H1 (cell line): ENCODE results near the gene FMNL1. TPM values are rescaled to one million over a fixed set of nuclear protein-coding genes. Genes with fewer than 3 reads are reported as not detected.
A peak's percentile ranks its signal among the peaks of the same experiment; 100 is the strongest.

ENCODE experiments used
- CTCF ChIA-PET: fragments of 300-600 bp; sonication (Branson Sonifier 250); formaldehyde crosslinking; loops from one replicate; lab custom pipeline; 2021; ENCODE audit not compliant: partially characterized antibody; lab: Charles Lee
- POLR2A ChIA-PET: fragments of 300-600 bp; sonication (Branson Sonifier 250); formaldehyde crosslinking; loops from one replicate; lab custom pipeline; 2021; ENCODE audit warnings: inconsistent platforms; ENCODE audit not compliant: partially characterized antibody; lab: Charles Lee
- DNase-seq, 2 experiments: peaks; one replicate each; pipeline versions ENCODE4 v3.0.0 to v3.0.0-alpha.2; 2010 to 2022; ENCODE audit warnings: low spot score in 2 of 2, low read depth in 1 of 2, mixed read lengths in 1 of 2
- FAIRE-seq: peaks from 2 replicates; lab custom pipeline; 2011; peaks lifted over from hg19 to GRCh38; lab: Jason Lieb, UNC
- H2AFZ ChIP-seq: 2 replicates; pipeline ENCODE4 v1.8.1; 2012; ENCODE audit warnings: low read length, inconsistent platforms
- H2AK5ac ChIP-seq: 2 replicates; pipeline ENCODE4 v1.6.1; 2013; ENCODE audit warnings: low read depth, low read length
- H2BK120ac ChIP-seq: replicated peaks from 2 replicates; pipeline ENCODE3; 2013; ENCODE audit warnings: low read depth, low read length, inconsistent platforms
- H2BK12ac ChIP-seq: 2 replicates; pipeline ENCODE4 v1.6.1; 2013; ENCODE audit warnings: low read depth, low read length
- H2BK15ac ChIP-seq: 2 replicates; pipeline ENCODE4 v1.6.1; 2013; ENCODE audit warnings: low read length
- H2BK20ac ChIP-seq: 2 replicates; pipeline ENCODE4 v1.6.1; 2013; ENCODE audit warnings: low read length
- H2BK5ac ChIP-seq: 2 replicates; pipeline ENCODE4 v1.6.1; 2013; ENCODE audit warnings: low read depth, low read length
- H3K14ac ChIP-seq: 2 replicates; pipeline ENCODE4 v1.6.1; 2013; ENCODE audit warnings: inconsistent platforms; ENCODE audit not compliant: insufficient read length
- H3K18ac ChIP-seq: 2 replicates; pipeline ENCODE4 v1.6.1; 2013; ENCODE audit warnings: low read length; ENCODE audit errors: extremely low read depth
- H3K23ac ChIP-seq: 2 replicates; pipeline ENCODE4 v1.6.1; 2013; ENCODE audit warnings: inconsistent platforms; ENCODE audit not compliant: insufficient read length
- H3K23me2 ChIP-seq: 2 replicates; pipeline ENCODE4 v1.6.1; 2013; ENCODE audit warnings: low read depth, low read length
- H3K27ac ChIP-seq: 2 replicates; pipeline ENCODE4 v1.6.1; 2011; ENCODE audit warnings: low read depth, low read length, inconsistent platforms
- H3K27me3 ChIP-seq, 4 experiments: replicated peaks in 1 of 4; 1 replicate in 1 of 4; 2 replicates in 3 of 4; pipeline versions ENCODE4 v1.6.1 to v1.8.1; 2011 to 2013; ENCODE audit warnings: low read length in 3 of 4, mild to moderate bottlenecking in 3 of 4, inconsistent platforms in 2 of 4, mixed read lengths in 2 of 4, moderate library complexity in 1 of 4; ENCODE audit not compliant: control insufficient read depth in 3 of 4, insufficient read depth in 3 of 4; ENCODE audit errors: extremely low read depth in 1 of 4
- H3K36me3 ChIP-seq, 4 experiments: 2 replicates each; pipeline versions ENCODE4 v1.6.1 to v1.8.1; 2011 to 2013; ENCODE audit warnings: mild to moderate bottlenecking in 4 of 4, low read length in 3 of 4, moderate library complexity in 2 of 4, control low read depth in 1 of 4, inconsistent platforms in 1 of 4; ENCODE audit not compliant: insufficient read depth in 4 of 4, control insufficient read depth in 2 of 4
- H3K4ac ChIP-seq: replicated peaks from 2 replicates; pipeline ENCODE3; 2013; ENCODE audit warnings: low read length, low read depth, mixed read lengths, inconsistent platforms; ENCODE audit not compliant: insufficient read length
- H3K4me1 ChIP-seq, 4 experiments: replicated peaks in 1 of 4; 1 replicate in 1 of 4; 2 replicates in 3 of 4; pipeline versions ENCODE4 v1.6.1 to v1.8.1; 2011 to 2013; ENCODE audit warnings: low read length in 3 of 4, inconsistent platforms in 2 of 4, mixed read lengths in 1 of 4; ENCODE audit not compliant: insufficient read depth in 4 of 4, control insufficient read depth in 3 of 4
- H3K4me2 ChIP-seq, 2 experiments: 2 replicates each; pipeline versions ENCODE4 v1.6.1 to v1.8.1; 2011 to 2013; ENCODE audit warnings: low read depth in 2 of 2, low read length in 2 of 2, control low read depth in 1 of 2, inconsistent platforms in 1 of 2, mild to moderate bottlenecking in 1 of 2; ENCODE audit not compliant: insufficient read depth in 1 of 2
- H3K4me3 ChIP-seq, 4 experiments: fragments of 200-600, 300-600 bp in 1 of 4; sonication (generic), shearing (Covaris generic), sonication (Bioruptor Twin) in 1 of 4; 2 replicates each; pipeline versions ENCODE4 v1.5.1 to v1.8.1; 2011 to 2016; ENCODE audit warnings: low read length in 4 of 4, low read depth in 3 of 4, control low read depth in 2 of 4, inconsistent platforms in 2 of 4, mild to moderate bottlenecking in 2 of 4, mixed read lengths in 1 of 4, moderate library complexity in 1 of 4; ENCODE audit not compliant: insufficient read depth in 2 of 4; ENCODE audit errors: extremely low read depth in 1 of 4
- H3K56ac ChIP-seq: replicated peaks from 2 replicates; pipeline ENCODE3; 2013; ENCODE audit warnings: low read depth, mild to moderate bottlenecking, mixed read lengths, low read length, inconsistent platforms; ENCODE audit not compliant: insufficient read length
- H3K79me1 ChIP-seq: 2 replicates; pipeline ENCODE4 v1.6.1; 2013; ENCODE audit warnings: low read depth, low read length, control low read depth
- H3K79me2 ChIP-seq, 2 experiments: 2 replicates each; pipeline versions ENCODE4 v1.6.1 to v1.8.1; 2012 to 2013; ENCODE audit warnings: low read length in 2 of 2, mild to moderate bottlenecking in 2 of 2, inconsistent platforms in 1 of 2; ENCODE audit not compliant: insufficient read depth in 2 of 2, control insufficient read depth in 1 of 2
- H3K9ac ChIP-seq, 4 experiments: replicated peaks in 1 of 4; 1 replicate in 1 of 4; 2 replicates in 3 of 4; pipeline versions ENCODE4 v1.6.1 to v1.8.1; 2011 to 2013; ENCODE audit warnings: low read depth in 3 of 4, low read length in 3 of 4, control low read depth in 2 of 4, mild to moderate bottlenecking in 2 of 4, moderate library complexity in 2 of 4, inconsistent platforms in 1 of 4; ENCODE audit errors: extremely low read depth in 1 of 4
- H3K9me3 ChIP-seq, 2 experiments: 2 replicates each; pipeline versions ENCODE4 v1.6.1 to v1.8.1; 2012 to 2013; ENCODE audit warnings: mild to moderate bottlenecking in 2 of 2, moderate library complexity in 2 of 2, control low read depth in 1 of 2, inconsistent platforms in 1 of 2, low read depth in 1 of 2, low read length in 1 of 2, mixed read lengths in 1 of 2; ENCODE audit not compliant: insufficient read depth in 2 of 2
- H4K20me1 ChIP-seq, 2 experiments: replicated peaks in 1 of 2; 2 replicates each; pipeline versions ENCODE3 to v1.8.1; 2011 to 2013; ENCODE audit warnings: inconsistent platforms in 2 of 2, low read length in 2 of 2, mild to moderate bottlenecking in 1 of 2; ENCODE audit not compliant: insufficient read depth in 2 of 2, control insufficient read depth in 1 of 2
- H4K5ac ChIP-seq: 2 replicates; pipeline ENCODE4 v1.6.1; 2013; ENCODE audit warnings: low read length, low read depth, mixed read lengths, inconsistent platforms; ENCODE audit not compliant: insufficient read length
- H4K8ac ChIP-seq: 2 replicates; pipeline ENCODE4 v1.8.0; 2013; ENCODE audit warnings: mild to moderate bottlenecking, moderate library complexity, low read length, inconsistent platforms; ENCODE audit not compliant: insufficient read depth; ENCODE audit errors: extremely low read depth
- H4K91ac ChIP-seq: replicated peaks from 2 replicates; pipeline ENCODE3; 2013; ENCODE audit warnings: low read length, mixed read lengths, inconsistent platforms; ENCODE audit not compliant: insufficient read length
- EZH2 ChIP-seq: fragments of 200-600 bp; sonication (generic); IDR thresholded peaks from 2 replicates; pipeline ENCODE4 v1.7.1; 2012; ENCODE audit warnings: low read depth, mild to moderate bottlenecking, moderate library complexity, low read length, inconsistent platforms; ENCODE audit not compliant: severe bottlenecking
- POLR2AphosphoS5 ChIP-seq: IDR thresholded peaks from 2 replicates; pipeline ENCODE4 v1.6.1; 2011; ENCODE audit warnings: low read depth, low read length
- WGBS, 2 experiments: shearing (Covaris generic) in 1 of 2; methylation state at CpG; one replicate each; pipeline versions ENCODE4 v1.1.6 to v1.1.7; 2013 to 2015; ENCODE audit warnings: low lambda C conversion rate in 2 of 2, mixed read lengths in 2 of 2, inconsistent platforms in 1 of 2, low coverage in 1 of 2, missing lambda C conversion rate in 1 of 2; ENCODE audit not compliant: insufficient replicate concordance in 2 of 2, insufficient coverage in 1 of 2, insufficient read length in 1 of 2; ENCODE audit errors: extremely low coverage in 1 of 2, missing lambda C conversion rate in 1 of 2; 5-methylcytosine and 5-hydroxymethylcytosine counted together
- polyA plus RNA-seq, 7 experiments: library from polyadenylated mRNA; depleted of rRNA in 3 of 7; stranded (reverse) in 5 of 7; unstranded in 2 of 7; fragments of >200 nt in 5 of 7; fragments of 200-250 nt in 2 of 7; gene quantifications; 1 replicate in 5 of 7; 2 replicates in 1 of 7; 4 replicates in 1 of 7; pipeline versions ENCODE4 v1.2.1 to v1.2.3, GENCODE V29; 2011 to 2013; ENCODE audit warnings: missing spikeins in 2 of 7, mixed read lengths in 2 of 7
- total RNA-seq: library from RNA; stranded (reverse); fragmentation: NEBNext Ultra II Directional; extraction: Animal tissue kit (Norgen Biotek cat#: 25700); gene quantifications from 2 replicates; pipeline ENCODE4 v1.2.1, GENCODE V29; 2021

FMNL1 gene
- total and polyA plus RNA-seq, 2 of the 8 experiments (the other 6 are each of a cell fraction or from before 2014, with no cell fraction given) = 2.5 to 8.6 TPM

DNA sequence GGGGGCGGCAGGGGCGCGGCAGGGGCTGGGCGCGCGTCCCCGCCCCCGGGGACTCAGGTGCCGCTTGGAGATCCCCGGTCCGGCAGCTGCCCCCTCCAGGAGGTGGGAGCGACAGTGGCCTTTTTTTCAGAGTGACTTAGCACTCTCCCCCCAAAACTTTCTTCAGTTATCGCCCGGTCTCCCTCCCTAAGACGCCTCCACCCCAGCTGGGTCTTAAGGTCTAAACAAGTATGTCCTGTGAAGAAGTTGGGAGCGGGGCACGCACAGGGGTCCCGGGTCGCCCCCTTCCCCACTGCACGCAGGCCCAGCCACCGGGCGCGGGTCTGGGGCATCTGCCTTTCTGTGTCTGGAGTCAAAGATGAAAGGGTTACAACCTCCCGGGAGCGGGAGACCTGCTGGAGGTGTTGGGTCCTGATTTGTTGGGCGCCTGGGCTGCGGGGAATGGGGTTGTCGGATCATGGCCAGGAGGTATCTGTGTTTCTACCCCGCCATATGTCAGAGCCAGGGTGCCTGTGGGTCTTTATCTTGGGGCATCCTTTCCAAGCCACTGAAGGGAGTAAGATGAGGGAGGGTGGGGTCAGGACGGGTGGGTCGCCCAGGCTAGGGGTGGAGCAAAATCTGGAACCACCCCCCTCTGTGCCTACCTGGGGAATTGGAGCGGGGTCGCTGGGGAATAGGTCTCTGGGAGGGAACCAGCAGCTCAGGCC, 757 bp downstream of the FMNL1 start:
- H3K23me2 ChIP-seq = peaks cover 7% of the 10 kb centered on the region; the same call in 1 of the 2 replicates
- no peak overlapping the region for H4K91ac ChIP-seq
- H3K23ac ChIP-seq = no peak overlapping the region
- no peak overlapping the region; the same call in 1 of the 2 replicates for H2AFZ ChIP-seq
- POLR2A ChIA-PET = interaction anchor here (0.6 to 6.5 kb wide), 10 partner anchors 11 to 94 kb away, joined by 3 to 54 read pairs (median 4); partner anchors contain the start of genes HEXIM1 and MAP3K14
- H2BK15ac ChIP-seq = no peak overlapping the region
- no peak overlapping the region for H3K14ac ChIP-seq
- no peak overlapping the region for H2BK5ac ChIP-seq
- 4% methylated on average over 22 of the region's 33 CpGs; no CpG with 5 or more reads in 1 of the 2 experiments for WGBS, 2 experiments
- H3K27me3 ChIP-seq = peaks cover 15 to 45% (median 36%) of the 10 kb centered on the region in 4 experiments
- no peak overlapping the region for H3K4ac ChIP-seq
- no peak overlapping the region for H3K27ac ChIP-seq
- H3K9ac ChIP-seq = no peak overlapping the region
- H3K4me1 ChIP-seq = peaks cover 0 to 16% (median 8%) of the 10 kb centered on the region in 4 experiments; a peak in 5 of 7 replicates
- H2BK120ac ChIP-seq = no peak overlapping the region
- H2BK12ac ChIP-seq = peak overlapping the region; percentile 68; the same call in 1 of the 2 replicates
- H3K18ac ChIP-seq = no peak overlapping the region; the same call in 1 of the 2 replicates
- no peak overlapping the region for H3K56ac ChIP-seq
- no peak overlapping the region for H2BK20ac ChIP-seq
- H3K9me3 ChIP-seq = no peaks in the 10 kb centered on the region
- peak overlapping the region; percentile 54 to 98 for H3K4me2 ChIP-seq
- no peak overlapping the region for H4K5ac ChIP-seq
- TF ChIP-seq EZH2 (peak; percentile 55), POLR2AphosphoS5 (no peak)
- H3K4me3 ChIP-seq = peak overlapping the region; percentile 37 to 85 (median 60)
- no peak for FAIRE-seq
- H3K79me1 ChIP-seq = no peaks in the 10 kb centered on the region
- no peak overlapping the region for H2AK5ac ChIP-seq
- H3K79me2 ChIP-seq = no peaks in the 10 kb centered on the region
- no peaks in the 10 kb centered on the region for H4K20me1 ChIP-seq
- DNase-seq = no peak
- H4K8ac ChIP-seq = no peak overlapping the region; the same call in 1 of the 2 replicates
- no peaks in the 10 kb centered on the region for H3K36me3 ChIP-seq
- CTCF ChIA-PET = interaction anchor here (0.6 to 9.3 kb wide), 10 partner anchors 11 to 168 kb away, joined by 3 to 282 read pairs (median 4); partner anchors contain the start of gene ACBD4
